ENCODE data around the gene IGIP. TPM values are rescaled to one million over a fixed set of nuclear protein-coding genes. Genes with fewer than 3 reads are reported as not detected.

Gene IGIP
- total RNA-seq, 1 donor from 2014 or later: 16.7 TPM

- Histone ChIP-seq H3K4me3 (no peak overlapping the region), H3K4me1 (peaks cover 28% of the 10 kb centered on the region), H3K27me3 (no peaks in the 10 kb centered on the region), H3K9me3 (no peaks in the 10 kb centered on the region), H3K36me3 (no peaks in the 10 kb centered on the region), H3K27ac (no peak overlapping the region)
- TF ChIP-seq POLR2AphosphoS5 (IDR thresholded peaks at IDR 0.05; ENCODE audit: insufficient read depth in 1 of 2, low read depth in 1 of 2): no peak
- no peak for TF ChIP-seq POLR2A (IDR thresholded peaks at IDR 0.05)
- no peak for TF ChIP-seq CTCF (IDR thresholded peaks at IDR 0.05)
- peak in 1 of 2 donors; percentile 42 for DNase-seq (ENCODE audit: extremely low spot score in 2 of 2)
- intact Hi-C loops (cut with DNase I): no loop called here
Observed at GRCh38 chr5:140135127-140135526, 9.4 kb downstream of the IGIP start.

GRCh38 chr5:140136624-140137023 is 10.9 kb downstream of the IGIP start:
- intact Hi-C loops (cut with DNase I): no loop called here

GRCh38 chr5:140140435-140140834 is 14.7 kb downstream of the IGIP start:
- no peaks in the 10 kb centered on the region for H3K27me3 ChIP-seq
- H3K9me3 ChIP-seq: no peaks in the 10 kb centered on the region
- H3K4me1 ChIP-seq: peaks cover 36% of the 10 kb centered on the region
- no peaks in the 10 kb centered on the region for H3K36me3 ChIP-seq
- TF ChIP-seq POLR2A (IDR thresholded peaks at IDR 0.05): no peak
- TF ChIP-seq POLR2AphosphoS5 (IDR thresholded peaks at IDR 0.05; ENCODE audit: insufficient read depth in 1 of 2, low read depth in 1 of 2): no peak
- TF ChIP-seq CTCF (IDR thresholded peaks at IDR 0.05): no peak
- no peak overlapping the region for H3K4me3 ChIP-seq
- intact Hi-C loops (cut with DNase I): no loop called here
- H3K27ac ChIP-seq: peak overlapping the region; percentile 61
- DNase-seq (ENCODE audit: extremely low spot score in 2 of 2): no peak

More at GRCh38 chr5:140136624-140137023, 10.9 kb downstream of the IGIP start:
- H3K4me1 ChIP-seq: peaks cover 34% of the 10 kb centered on the region
- TF ChIP-seq POLR2AphosphoS5 (IDR thresholded peaks at IDR 0.05; ENCODE audit: insufficient read depth in 1 of 2, low read depth in 1 of 2): no peak
- TF ChIP-seq CTCF (IDR thresholded peaks at IDR 0.05): no peak
- no peak for TF ChIP-seq POLR2A (IDR thresholded peaks at IDR 0.05)
- no peaks in the 10 kb centered on the region for H3K9me3 ChIP-seq
- no peaks in the 10 kb centered on the region for H3K36me3 ChIP-seq
- no peaks in the 10 kb centered on the region for H3K27me3 ChIP-seq
- no peak overlapping the region for H3K27ac ChIP-seq
- no peak overlapping the region for H3K4me3 ChIP-seq
- no peak for DNase-seq (ENCODE audit: extremely low spot score in 2 of 2)

GRCh38 chr5:140141241-140141640 is 15.5 kb downstream of the IGIP start:
- Histone ChIP-seq H3K4me3 (no peak overlapping the region), H3K4me1 (peaks cover 44% of the 10 kb centered on the region), H3K36me3 (no peaks in the 10 kb centered on the region), H3K27ac (peak overlapping the region; percentile 61), H3K9me3 (no peaks in the 10 kb centered on the region), H3K27me3 (no peaks in the 10 kb centered on the region)
- intact Hi-C loops (cut with DNase I): no loop called here
- TF ChIP-seq POLR2A (IDR thresholded peaks at IDR 0.05) (no peak), POLR2AphosphoS5 (IDR thresholded peaks at IDR 0.05; ENCODE audit: insufficient read depth in 1 of 2, low read depth in 1 of 2) (no peak), CTCF (IDR thresholded peaks at IDR 0.05) (no peak)
- peak in 1 of 2 donors; percentile 90 for DNase-seq (ENCODE audit: extremely low spot score in 2 of 2)

GRCh38 chr5:140142246-140142645 is 16.5 kb downstream of the IGIP start:
- Histone ChIP-seq H3K27ac (no peak overlapping the region), H3K9me3 (no peaks in the 10 kb centered on the region), H3K27me3 (no peaks in the 10 kb centered on the region), H3K36me3 (no peaks in the 10 kb centered on the region), H3K4me1 (peaks cover 50% of the 10 kb centered on the region), H3K4me3 (no peak overlapping the region)
- intact Hi-C loops (cut with DNase I): no loop called here
- no peak for DNase-seq (ENCODE audit: extremely low spot score in 2 of 2)
- no peak for TF ChIP-seq CTCF (IDR thresholded peaks at IDR 0.05)
- TF ChIP-seq POLR2A (IDR thresholded peaks at IDR 0.05): no peak
- no peak for TF ChIP-seq POLR2AphosphoS5 (IDR thresholded peaks at IDR 0.05; ENCODE audit: insufficient read depth in 1 of 2, low read depth in 1 of 2)
